H54 (cell line): Measurements from ENCODE around the gene TENT5A.

ENCODE experiments used
- DNase-seq: peaks from one replicate; pipeline ENCODE4 v3.0.0; 2011; ENCODE audit warnings: low spot score, mixed read lengths; ENCODE audit not compliant: insufficient read length
- FAIRE-seq: peaks from 3 replicates; lab custom pipeline; 2011; peaks lifted over from hg19 to GRCh38; lab: Jason Lieb, UNC
- POLR2A ChIP-seq: IDR thresholded peaks from 2 replicates; pipeline ENCODE4 v1.6.1; 2011; ENCODE audit warnings: low read depth, mild to moderate bottlenecking, low read length

TENT5A gene

DNA sequence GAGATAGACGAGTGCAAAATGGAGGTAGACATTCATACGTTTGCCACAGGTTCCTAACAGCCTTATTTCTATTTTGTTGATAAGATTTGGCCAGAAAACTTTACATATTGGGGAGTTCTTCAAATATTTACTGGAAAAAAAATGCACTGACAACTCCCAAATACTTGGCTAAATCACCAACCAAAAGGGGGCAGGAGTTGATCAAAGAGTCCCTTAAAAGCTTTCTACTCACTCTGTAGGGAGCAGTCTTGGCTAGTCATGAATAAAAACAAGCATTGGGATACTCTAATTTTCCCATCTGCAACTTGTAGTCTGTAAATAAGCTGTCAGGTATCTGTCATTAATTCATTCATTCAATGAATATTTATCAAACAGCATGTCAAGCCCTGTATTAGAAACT, 18.4 kb downstream of the TENT5A start:
- FAIRE-seq (no peak), DNase-seq (no peak)
- TF ChIP-seq POLR2A, result no peak

DNA sequence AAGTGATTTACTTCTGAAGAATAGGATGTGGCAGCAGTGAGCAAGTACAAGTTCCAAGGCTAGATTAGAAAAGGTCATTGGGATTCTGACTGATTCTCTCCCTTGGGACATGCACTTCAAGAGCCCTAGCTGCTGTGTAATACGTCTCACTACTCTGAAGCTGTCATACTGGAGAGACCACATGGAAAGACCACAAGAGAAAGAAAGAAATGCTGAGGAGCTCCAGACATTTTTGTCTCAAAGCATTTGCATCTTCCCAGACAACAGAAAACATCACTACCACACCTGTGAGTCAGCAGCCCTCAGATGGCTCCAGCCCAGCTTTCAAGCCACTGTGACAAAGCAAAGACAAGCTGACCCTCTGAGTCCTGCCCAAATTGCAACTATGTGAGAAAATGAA, 20.7 kb downstream of the TENT5A start:
- FAIRE-seq, result peak; percentile 43
- no peak for TF ChIP-seq POLR2A
- no peak for DNase-seq

DNA sequence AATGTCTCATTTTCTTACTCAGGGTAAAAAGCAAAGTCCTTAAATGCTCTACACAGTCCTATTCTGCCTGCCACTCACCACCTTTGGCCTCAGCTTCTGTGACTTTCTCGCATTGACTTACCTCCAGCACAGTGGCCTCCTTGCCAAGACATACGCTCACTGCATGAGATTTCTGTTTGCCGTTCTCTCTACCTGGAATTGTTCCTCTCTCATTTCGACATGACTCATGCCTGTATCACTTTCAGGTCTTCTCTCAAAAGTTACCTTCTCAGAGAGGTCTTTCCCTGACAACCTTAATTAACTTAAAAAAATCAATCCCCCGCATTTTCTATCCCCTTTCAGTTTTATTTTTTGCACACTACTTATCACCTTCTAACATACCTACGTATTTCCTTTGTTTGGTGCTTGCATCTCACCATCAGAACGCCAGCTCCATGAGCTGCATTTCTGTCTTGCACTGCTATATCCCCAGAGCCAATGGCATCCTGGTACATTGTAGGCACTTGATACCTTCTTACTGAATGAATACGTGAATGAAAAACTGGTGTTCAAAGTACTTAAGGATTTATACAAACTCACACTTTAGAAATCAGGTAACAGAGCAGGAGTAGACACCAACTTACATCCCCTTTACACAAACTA, 24.5 kb downstream of the TENT5A start:
- DNase-seq, result no peak
- FAIRE-seq, result no peak
- no peak for TF ChIP-seq POLR2A

DNA sequence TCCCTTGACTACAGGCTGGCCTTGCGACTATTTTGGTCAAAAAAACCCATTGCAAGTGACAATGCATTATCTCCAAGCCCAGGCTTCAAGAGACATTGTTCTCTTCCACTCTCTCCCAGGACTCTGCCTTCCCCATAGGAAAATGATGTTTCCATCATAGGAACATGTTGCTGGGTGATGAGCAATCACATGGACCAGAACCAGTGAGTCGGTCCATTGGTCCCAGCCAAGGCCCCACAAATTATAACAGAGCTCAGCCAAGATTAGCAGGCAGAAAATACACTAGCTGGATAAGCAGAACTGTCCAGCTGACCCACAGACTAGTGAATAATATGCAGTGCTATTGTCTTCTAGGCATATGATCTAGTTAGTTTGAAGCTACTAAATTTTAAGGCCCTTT, 27.4 kb downstream of the TENT5A start:
- FAIRE-seq (no peak), DNase-seq (no peak)
- no peak for TF ChIP-seq POLR2A

DNA sequence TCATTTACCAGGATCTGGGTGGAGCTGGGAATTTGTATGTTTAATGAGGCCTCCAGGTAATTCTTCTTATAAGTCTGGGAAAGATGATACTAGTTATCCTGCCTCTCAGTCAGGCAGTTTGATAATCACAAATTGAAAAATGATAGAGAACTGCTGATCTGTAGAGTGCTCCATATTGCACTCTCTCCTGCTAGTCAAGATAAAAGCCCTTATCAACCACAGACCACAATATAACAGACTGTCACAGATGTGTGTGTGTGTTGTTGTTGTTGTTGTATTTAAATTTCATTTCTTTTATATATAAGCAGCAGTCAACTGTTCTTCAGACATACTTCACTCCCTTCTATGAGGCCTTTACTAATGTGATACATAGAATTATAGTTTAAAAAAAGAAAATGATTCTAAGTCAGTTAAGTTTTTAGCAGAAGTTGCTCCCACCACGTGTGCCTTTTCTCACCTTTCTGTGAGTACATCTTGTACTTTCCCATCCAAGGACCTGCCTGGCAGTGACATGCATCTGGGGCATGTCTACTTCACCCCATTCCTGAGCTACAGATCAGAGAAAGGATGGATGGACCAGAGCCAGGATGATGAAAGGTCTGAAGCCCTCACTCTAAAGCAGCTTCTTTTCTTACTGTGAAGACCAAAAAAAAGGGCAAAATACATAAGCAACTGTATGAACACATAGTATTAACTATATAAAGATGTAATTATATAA, 29.8 kb downstream of the TENT5A start:
- no peak for TF ChIP-seq POLR2A
- FAIRE-seq, result no peak
- no peak for DNase-seq

DNA sequence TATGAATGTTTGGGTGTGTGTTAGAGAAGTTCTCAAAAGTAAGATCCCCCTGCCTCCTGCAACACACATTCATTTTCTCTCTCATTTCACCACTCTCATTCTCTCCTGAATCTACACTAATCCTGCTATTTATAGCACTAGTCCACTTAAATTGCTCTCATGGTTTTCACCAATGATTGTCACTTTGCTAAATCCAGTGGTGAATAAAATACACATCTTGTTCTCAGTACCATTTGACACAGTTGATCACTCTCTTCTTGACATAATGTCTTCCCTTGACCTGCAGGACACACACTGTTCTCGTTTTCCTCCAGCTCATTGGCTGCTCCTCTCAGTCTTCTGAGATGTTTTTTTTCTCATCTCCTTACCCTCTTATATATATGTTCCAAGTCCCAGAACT, 32.1 kb downstream of the TENT5A start:
- TF ChIP-seq POLR2A, result no peak
- FAIRE-seq, result no peak
- DNase-seq, result no peak

DNA sequence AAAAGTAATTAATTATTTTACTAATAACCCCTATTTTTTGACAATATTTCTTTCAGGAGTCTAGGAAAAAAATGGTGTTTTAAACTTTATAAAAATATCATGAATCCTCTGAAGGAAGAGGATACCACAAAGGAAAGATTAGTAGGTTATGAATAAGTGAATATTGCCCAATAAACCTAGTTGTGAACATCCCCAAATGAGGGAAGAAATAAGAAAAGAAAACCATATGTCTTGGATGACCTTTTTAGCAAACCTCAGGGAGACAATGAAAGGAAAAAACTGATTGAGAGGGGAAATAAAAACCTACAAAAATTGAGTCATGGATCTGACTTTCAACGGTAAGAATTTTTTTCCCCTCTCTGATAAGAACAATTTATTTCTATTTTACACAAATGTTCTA, 34.4 kb downstream of the TENT5A start:
- FAIRE-seq (no peak), DNase-seq (no peak)
- no peak for TF ChIP-seq POLR2A

DNA sequence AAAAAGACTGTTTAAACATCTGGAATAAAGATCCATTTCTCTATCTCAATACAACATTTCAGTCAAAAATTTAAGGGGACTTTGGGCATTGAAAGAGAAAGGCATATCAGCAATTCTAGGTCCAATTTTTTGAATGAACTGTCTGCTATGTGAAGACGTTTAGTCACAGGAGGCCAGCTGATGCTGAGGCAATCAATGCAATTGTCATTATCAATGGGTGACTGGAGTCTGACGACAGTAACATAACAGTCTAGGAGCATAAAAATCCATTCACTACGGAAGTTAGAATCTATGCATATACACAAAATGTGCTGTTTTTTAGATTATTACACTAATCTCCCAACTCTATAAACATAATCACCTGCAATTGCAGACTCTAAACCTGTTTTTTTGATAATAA, 37.8 kb downstream of the TENT5A start:
- DNase-seq (no peak), FAIRE-seq (no peak)
- no peak for TF ChIP-seq POLR2A

DNA sequence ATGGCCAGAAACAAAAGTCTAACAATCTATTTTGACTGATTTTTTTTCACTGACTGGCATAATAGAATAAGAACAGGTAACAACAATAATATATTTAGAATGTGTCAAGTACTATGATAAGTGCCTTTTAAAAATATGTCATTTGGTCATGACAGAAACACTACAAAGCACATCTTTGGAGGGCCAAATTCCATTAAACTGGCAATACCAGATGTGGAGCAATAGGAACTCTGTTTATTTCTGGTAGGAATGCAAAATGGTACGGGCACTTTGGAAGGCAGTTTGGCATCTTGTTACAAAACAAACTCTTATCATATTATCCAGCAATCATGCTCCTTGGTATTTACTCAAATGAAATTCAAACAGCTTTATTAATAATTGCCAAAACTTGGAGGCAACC, 39.3 kb downstream of the TENT5A start:
- TF ChIP-seq POLR2A, result no peak
- DNase-seq (no peak), FAIRE-seq (no peak)

DNA sequence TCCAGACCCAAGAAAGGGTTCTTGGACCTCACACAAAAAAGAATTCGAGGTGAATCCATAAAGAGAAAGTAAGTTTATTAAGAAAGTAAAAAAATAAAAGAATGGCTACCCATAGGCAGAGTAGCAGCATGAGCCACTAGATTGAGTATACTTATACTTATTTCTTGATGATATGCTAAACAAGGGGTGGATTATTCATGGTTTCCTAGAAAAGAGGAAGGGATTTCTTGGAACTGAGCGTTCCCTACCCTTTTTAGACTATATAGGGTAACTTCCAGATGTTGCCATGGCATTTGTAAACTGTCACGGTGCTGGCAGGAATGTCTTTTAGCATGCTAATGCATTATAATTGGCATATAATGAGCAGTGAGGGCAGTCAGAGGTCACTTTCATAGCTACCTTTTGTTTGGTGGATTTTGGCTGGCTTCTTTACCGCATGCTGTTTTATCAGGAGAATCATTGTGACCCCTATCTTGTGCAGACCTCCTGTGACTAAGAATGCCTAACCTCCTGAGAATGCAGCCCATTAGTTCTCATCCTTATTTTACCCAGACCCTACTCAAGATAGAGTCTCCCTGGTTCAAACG, 44.3 kb downstream of the TENT5A start:
- no peak for TF ChIP-seq POLR2A
- DNase-seq (no peak), FAIRE-seq (no peak)

DNA sequence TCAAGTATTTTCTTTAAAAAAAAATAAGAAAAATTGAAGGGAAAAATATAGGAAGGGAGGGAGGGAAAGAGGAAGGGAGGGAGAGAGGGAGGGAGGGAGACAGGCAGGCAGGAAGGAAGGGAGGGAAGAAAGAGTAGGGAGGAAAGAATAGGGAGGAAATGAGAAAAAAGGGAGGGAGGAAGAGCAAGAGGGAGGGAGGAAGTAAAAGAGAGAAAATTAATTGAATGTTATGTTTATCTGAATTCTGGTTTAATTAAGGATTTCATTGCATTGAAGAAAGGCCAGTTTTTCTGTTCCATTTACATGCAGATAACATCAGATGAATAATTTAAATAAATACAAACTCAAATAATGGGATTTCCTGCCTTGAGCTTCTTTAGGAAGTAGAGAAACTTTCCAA, 47.8 kb downstream of the TENT5A start:
- no peak for FAIRE-seq
- no peak for TF ChIP-seq POLR2A
- no peak for DNase-seq

DNA sequence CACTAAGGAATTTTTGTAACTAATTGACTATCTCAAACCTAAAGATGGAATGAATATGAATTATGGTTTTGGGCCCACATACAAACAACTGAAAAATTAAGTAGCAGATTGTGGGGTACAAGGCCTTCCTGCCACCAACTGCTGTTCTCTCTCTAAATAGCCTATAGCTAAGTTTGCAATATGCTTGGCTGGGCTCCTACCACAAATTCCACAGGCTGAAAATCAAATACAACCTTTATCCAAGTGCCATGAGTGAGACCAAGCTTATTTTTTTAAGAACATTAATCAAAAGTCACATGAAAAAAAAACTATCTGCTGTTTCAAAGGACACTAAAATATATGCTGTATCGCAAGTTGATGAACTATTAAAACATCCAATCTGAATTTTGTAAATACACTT, 52.1 kb downstream of the TENT5A start:
- no peak for FAIRE-seq
- no peak for TF ChIP-seq POLR2A

DNA sequence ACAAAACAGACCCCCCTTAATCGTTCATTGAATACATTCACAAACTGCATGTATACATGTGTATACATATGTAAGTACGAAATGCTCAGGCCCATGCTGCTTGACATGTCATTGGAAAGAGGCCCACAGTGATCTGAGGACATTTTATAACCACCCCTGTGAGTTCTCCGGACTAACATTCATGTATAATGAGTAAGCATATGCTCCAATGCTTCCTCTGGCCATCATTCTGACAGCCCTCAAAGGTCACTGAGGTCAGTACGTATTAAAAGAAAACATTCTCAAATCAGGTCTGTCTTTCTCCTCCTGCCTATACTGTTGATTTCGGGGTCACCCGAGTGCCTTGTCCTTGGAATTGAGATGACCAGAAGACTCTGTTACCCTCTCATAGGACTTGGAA, 54.9 kb downstream of the TENT5A start:
- no peak for TF ChIP-seq POLR2A
- peak; percentile 20 for FAIRE-seq
- DNase-seq, result no peak

More for the DNA sequence above, 52.1 kb downstream of the TENT5A start:
- DNase-seq, result no peak

DNA sequence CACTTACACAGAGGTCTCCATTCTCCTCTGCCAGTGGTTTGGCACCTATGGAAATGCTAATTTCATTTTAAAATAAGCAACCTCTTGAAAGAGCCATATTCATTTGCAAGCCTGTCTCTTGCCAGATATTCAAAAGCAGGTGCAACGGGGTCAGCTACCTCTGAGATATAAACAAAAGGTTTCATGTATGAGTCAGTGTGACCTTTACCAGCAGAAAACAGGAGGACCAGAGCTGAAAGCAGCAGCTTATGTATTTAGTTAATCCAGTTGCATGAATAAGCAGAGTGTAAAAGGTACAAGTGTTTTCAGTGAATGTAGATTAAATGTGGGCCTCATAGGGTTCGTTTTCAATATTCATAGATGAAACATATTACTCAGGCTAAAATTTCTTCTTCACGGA, 56.0 kb downstream of the TENT5A start:
- peak; percentile 61 for FAIRE-seq
- no peak for TF ChIP-seq POLR2A
- DNase-seq, result no peak
